Measurements from ENCODE around the gene SPHKAP. TPM values are rescaled to one million over a fixed set of nuclear protein-coding genes. Genes with fewer than 3 reads are reported as not detected.

Gene SPHKAP
- total RNA-seq, 1 donor from 2014 or later, result not detected

DNA sequence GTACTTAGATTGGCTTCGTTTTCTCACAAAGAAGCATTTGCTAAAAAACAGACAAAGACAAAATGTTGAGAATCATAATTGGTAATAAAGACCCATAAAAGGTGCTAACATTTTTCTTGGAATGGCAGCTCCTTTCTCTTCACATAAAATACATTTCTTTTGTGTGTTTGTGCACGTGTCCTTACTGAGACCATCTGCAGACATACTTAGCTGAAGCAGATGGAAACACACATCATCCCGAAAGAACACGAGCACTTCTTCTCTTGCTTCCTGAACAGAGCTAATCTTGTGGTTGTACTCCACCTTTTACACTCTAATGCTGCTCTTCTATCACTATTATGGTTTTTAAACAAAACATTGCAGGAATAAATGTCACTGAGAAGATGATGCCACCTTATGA is 142.5 kb downstream of the SPHKAP start:
- Histone ChIP-seq H3K79me2 (ENCODE audit: insufficient read depth, low read length) (no peaks in the 10 kb centered on the region), H3K9ac (ENCODE audit: low read length) (no peak overlapping the region), H3K27ac (ENCODE audit: low read depth, low read length) (no peak overlapping the region), H3K36me3 (ENCODE audit: insufficient read depth, low read length) (no peaks in the 10 kb centered on the region), H2AFZ (ENCODE audit: low read depth, low read length) (no peak overlapping the region), H3K4me1 (ENCODE audit: insufficient read depth, low read length) (no peaks in the 10 kb centered on the region), H3K27me3 (ENCODE audit: insufficient read depth, low read length) (no peaks in the 10 kb centered on the region), H4K20me1 (ENCODE audit: insufficient read depth, low read length) (no peaks in the 10 kb centered on the region), H3K4me2 (ENCODE audit: low read length) (no peak overlapping the region), H3K9me3 (ENCODE audit: insufficient read depth, low read depth, low read length) (no peaks in the 10 kb centered on the region), H3K4me3 (ENCODE audit: insufficient read depth, low read depth, low read length) (no peak overlapping the region)
- Mint-ChIP-seq H3K27ac (ENCODE audit: unreplicated experiment) (no peak overlapping the region), H3K4me3 (ENCODE audit: unreplicated experiment) (no peak overlapping the region), H3K9me3 (ENCODE audit: unreplicated experiment) (no peaks in the 10 kb centered on the region), H3K27me3 (ENCODE audit: low read depth, unreplicated experiment) (no peaks in the 10 kb centered on the region), H3K36me3 (ENCODE audit: low read depth, unreplicated experiment) (no peaks in the 10 kb centered on the region), H3K4me1 (ENCODE audit: low read depth, unreplicated experiment) (no peaks in the 10 kb centered on the region)
- FAIRE-seq (no peak), DNase-seq (ENCODE audit: low read depth) (no peak)
- TF ChIP-seq CTCF (IDR thresholded peaks at IDR 0.05; ENCODE audit: insufficient read depth, low read depth, low read length) (no peak), EZH2 (IDR thresholded peaks at IDR 0.05; ENCODE audit: insufficient read depth, low read length) (no peak)

- no peaks in the 10 kb centered on the region for H3K4me1 Mint-ChIP-seq (ENCODE audit: low read depth, unreplicated experiment)
- no peaks in the 10 kb centered on the region for H3K27me3 Mint-ChIP-seq (ENCODE audit: low read depth, unreplicated experiment)
- no peak overlapping the region for H3K4me2 ChIP-seq (ENCODE audit: low read length)
- TF ChIP-seq EZH2 (IDR thresholded peaks at IDR 0.05; ENCODE audit: insufficient read depth, low read length) (no peak), CTCF (IDR thresholded peaks at IDR 0.05; ENCODE audit: insufficient read depth, low read depth, low read length) (no peak)
- no peak overlapping the region for H3K27ac Mint-ChIP-seq (ENCODE audit: unreplicated experiment)
- no peaks in the 10 kb centered on the region for H3K9me3 ChIP-seq (ENCODE audit: insufficient read depth, low read depth, low read length)
- H3K4me3 Mint-ChIP-seq (ENCODE audit: unreplicated experiment), result no peak overlapping the region
- FAIRE-seq, result no peak
- H3K36me3 Mint-ChIP-seq (ENCODE audit: low read depth, unreplicated experiment), result no peaks in the 10 kb centered on the region
- H3K27ac ChIP-seq (ENCODE audit: low read depth, low read length), result no peak overlapping the region
- H3K36me3 ChIP-seq (ENCODE audit: insufficient read depth, low read length), result no peaks in the 10 kb centered on the region
- no peak overlapping the region for H2AFZ ChIP-seq (ENCODE audit: low read depth, low read length)
- peaks cover 5% of the 10 kb centered on the region for H3K9me3 Mint-ChIP-seq (ENCODE audit: unreplicated experiment)
- H3K4me1 ChIP-seq (ENCODE audit: insufficient read depth, low read length), result no peaks in the 10 kb centered on the region
- H3K79me2 ChIP-seq (ENCODE audit: insufficient read depth, low read length), result no peaks in the 10 kb centered on the region
- H3K27me3 ChIP-seq (ENCODE audit: insufficient read depth, low read length), result no peaks in the 10 kb centered on the region
- H4K20me1 ChIP-seq (ENCODE audit: insufficient read depth, low read length), result no peaks in the 10 kb centered on the region
- no peak for DNase-seq (ENCODE audit: low read depth)
- no peak overlapping the region for H3K4me3 ChIP-seq (ENCODE audit: insufficient read depth, low read depth, low read length)
- H3K9ac ChIP-seq (ENCODE audit: low read length), result no peak overlapping the region
Measured at GRCh38 chr2:228037915-228038314, 143.6 kb downstream of the SPHKAP start.

DNA sequence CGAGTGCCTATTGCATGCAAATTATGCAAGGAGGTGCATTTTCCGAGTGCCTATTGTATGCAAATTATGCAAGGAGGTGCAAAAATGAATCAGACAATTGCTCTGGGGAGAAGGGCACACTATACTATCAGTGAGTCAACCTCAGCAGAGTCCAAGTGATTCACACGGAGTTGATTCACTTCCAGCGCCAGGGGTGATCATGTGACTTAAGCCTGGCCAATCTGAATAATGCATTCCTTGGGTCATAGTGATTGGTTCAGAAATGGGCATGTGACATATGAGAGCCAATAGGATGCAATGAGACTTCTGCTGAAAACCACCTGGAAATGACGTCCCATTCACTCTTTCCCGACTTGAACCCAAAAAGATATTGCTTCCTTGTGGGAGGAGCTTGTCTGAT is 157.9 kb downstream of the SPHKAP start:
- FAIRE-seq (no peak), DNase-seq (ENCODE audit: low read depth) (no peak)
- no peaks in the 10 kb centered on the region for H3K9me3 ChIP-seq (ENCODE audit: insufficient read depth, low read depth, low read length)
- H4K20me1 ChIP-seq (ENCODE audit: insufficient read depth, low read length), result no peaks in the 10 kb centered on the region
- Mint-ChIP-seq H3K4me3 (ENCODE audit: unreplicated experiment) (no peak overlapping the region), H3K27me3 (ENCODE audit: low read depth, unreplicated experiment) (peaks cover 2% of the 10 kb centered on the region), H3K4me1 (ENCODE audit: low read depth, unreplicated experiment) (no peaks in the 10 kb centered on the region), H3K36me3 (ENCODE audit: low read depth, unreplicated experiment) (no peaks in the 10 kb centered on the region), H3K27ac (ENCODE audit: unreplicated experiment) (no peak overlapping the region), H3K9me3 (ENCODE audit: unreplicated experiment) (peaks cover 4% of the 10 kb centered on the region)
- H2AFZ ChIP-seq (ENCODE audit: low read depth, low read length), result no peak overlapping the region
- H3K4me3 ChIP-seq (ENCODE audit: insufficient read depth, low read depth, low read length), result no peak overlapping the region
- no peak overlapping the region for H3K9ac ChIP-seq (ENCODE audit: low read length)
- no peaks in the 10 kb centered on the region for H3K4me1 ChIP-seq (ENCODE audit: insufficient read depth, low read length)
- no peaks in the 10 kb centered on the region for H3K27me3 ChIP-seq (ENCODE audit: insufficient read depth, low read length)
- H3K36me3 ChIP-seq (ENCODE audit: insufficient read depth, low read length), result no peaks in the 10 kb centered on the region
- no peak overlapping the region for H3K27ac ChIP-seq (ENCODE audit: low read depth, low read length)
- no peak for TF ChIP-seq CTCF (IDR thresholded peaks at IDR 0.05; ENCODE audit: insufficient read depth, low read depth, low read length)
- TF ChIP-seq EZH2 (IDR thresholded peaks at IDR 0.05; ENCODE audit: insufficient read depth, low read length), result no peak
- H3K79me2 ChIP-seq (ENCODE audit: insufficient read depth, low read length), result no peaks in the 10 kb centered on the region
- no peak overlapping the region for H3K4me2 ChIP-seq (ENCODE audit: low read length)

All from astrocyte (in vitro differentiated cells and primary cell).